NCI-H1694 (cell line): ENCODE data around the gene ATL3.
"Not testable (repeated sequence)": the region's sequence is repeated elsewhere in the genome, so short reads cannot be mapped to it uniquely, and the experiment has no call there.

Experiments
- DNase-seq: peaks from one replicate; lab custom pipeline; 2025; lab: John Stamatoyannopoulos, UW

Gene ATL3

DNA sequence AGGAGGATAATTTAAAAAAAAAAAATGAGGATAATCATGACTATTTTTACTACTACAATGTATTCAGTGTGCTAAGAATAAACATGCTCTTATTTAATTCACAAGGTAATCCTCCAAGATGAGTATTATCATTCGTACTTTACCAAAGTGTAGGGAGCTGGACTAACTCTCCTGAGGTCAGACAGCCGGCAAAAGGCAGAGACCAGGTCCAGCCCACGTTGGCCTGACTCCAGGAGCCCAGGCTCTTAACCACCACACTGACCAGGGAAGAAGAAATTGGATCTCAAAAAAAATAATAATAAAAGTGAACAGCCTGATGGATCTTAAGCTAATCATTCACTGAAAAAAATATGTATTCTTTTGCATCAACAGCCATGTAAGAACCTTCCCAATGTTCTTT is 82.2 kb downstream of the ATL3 start:
- no peak for DNase-seq

DNA sequence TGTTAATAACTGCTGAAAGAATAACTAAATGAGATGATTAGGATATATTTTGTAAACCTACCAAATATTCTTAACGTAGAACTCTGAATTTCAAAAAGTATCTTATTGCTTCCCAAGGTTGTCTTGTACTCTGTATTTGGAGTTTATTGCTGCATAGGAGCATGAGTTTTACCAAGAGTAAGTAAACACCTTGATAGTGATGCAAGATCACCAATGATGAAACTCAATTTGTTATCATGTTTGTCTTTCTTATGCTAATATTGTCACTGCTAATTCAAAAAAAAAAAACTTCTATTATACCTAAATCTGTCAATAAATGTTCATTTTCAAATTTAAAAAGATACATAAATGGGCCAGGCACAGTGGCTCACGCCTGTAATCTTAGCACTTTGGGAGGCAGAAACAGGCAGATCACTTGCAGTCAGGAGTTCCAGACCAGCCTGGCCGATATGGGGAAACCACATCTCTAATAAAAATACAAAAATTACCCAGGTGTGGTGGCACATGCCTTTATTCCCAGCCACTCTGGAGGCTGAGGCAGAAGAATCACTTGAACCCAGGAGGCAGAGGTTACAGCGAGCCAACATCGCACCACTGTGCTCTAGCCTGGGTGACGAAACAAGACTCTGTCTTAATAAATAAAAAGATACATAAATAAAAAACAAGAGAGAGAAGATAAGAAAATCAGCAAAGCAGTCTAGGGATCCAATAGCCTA is 84.6 kb downstream of the ATL3 start:
- no peak for DNase-seq

DNA sequence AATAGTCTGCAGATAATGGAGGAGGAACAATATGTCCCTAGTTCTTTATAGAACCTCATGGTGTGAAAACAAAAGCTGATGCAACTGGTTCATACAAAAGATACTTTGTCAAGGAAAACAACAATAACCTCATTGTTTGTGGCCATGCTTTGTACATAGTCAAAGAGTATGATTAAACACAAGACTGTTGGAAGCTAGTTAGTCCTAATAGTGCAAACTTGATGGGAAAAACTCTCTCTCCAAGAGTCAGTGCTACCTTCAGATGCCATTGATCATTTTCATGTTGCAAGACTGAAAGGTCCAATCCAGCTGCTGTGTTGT is 87.9 kb downstream of the ATL3 start:
- DNase-seq: no peak

DNA sequence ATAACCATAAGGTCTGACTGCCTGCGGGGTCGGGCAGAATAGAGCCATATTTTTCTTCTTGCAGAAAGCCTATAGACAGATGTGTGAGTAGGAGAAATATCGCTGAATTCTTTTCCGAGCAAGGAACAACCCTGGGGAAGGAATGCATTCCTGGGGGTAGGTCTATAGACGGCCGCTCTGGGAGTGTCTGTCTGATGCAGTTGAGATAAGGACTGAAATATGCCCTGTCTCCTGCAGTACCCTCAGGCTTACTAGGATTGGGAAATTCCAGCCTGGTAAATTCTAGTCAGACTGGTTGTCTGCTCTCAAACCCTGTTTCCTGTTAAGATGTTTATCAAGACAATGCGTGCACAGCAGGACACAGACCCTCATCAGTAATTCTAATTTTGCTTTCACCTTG is 90.0 kb downstream of the ATL3 start:
- DNase-seq: not testable (repeated sequence)

DNA sequence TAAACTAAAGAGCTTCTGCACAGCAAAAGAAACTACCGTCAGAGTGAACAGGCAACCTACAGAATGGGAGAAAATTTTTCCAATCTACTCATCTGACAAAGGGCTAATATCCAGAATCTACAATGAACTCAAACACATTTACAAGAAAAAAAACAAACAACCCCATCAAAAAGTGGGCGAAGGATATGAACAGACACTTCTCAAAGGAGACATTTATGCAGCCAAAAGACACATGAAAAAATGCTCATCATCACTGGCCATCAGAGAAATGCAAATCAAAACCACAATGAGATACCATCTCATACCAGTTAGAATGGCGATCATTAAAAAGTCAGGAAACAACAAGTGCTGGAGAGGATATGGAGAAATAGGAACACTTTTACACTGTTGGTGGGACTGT is 92.3 kb downstream of the ATL3 start:
- DNase-seq: not testable (repeated sequence)

DNA sequence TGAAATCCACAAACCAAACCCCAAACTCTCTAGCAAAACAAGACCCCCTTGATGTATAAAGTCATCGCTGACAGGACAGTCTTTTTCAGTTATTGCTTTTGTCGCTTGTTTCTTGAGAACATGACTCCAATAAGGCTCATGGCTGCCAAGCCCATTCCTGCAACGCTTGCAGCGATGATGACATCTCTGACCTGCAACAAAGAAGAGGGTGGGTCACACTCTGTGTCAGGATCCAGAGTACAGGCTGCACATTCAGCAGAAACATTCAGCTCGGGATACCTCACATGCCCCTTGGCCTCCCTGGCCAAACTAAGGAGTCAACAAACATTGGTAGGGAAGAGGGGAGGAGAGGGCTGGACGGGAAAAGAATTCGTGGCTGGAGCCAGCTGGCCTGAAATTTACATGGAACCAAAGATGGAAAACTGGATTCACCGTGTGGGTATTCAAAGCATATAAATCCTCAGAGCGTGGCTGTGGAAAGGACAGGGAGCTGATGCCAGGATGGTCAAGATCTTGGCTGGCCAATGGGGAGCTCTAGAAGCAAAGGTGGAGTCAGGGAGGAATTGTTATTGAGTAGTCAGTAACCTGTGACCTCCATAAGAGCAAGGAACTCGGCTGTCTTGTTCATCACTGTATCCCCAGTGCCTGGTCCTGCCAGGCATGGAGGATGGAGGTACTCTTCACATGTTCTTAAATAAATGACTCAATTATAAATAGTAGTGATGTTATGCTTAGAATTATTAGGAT is 96.1 kb downstream of the ATL3 start:
- no peak for DNase-seq
